Gastroesophageal sphincter (tissue), 4 donors: ENCODE measurements around the gene AFF3. TPM values are rescaled to one million over a fixed set of nuclear protein-coding genes. Genes with fewer than 3 reads are reported as not detected.

Experiments used
- ATAC-seq: fragments of 150-250 bp; one replicate; pipeline ENCODE4 v1.9.1; 2016; ENCODE audit warnings: mild to moderate bottlenecking, moderate library complexity
- H3K27ac ChIP-seq, 4 donors: fragments of 200-600 bp; sonication (generic) in 3 of 4; 1 replicate in 3 of 4; 2 replicates in 1 of 4; pipeline ENCODE4 v1.5.1; 2016 to 2019
- H3K27me3 ChIP-seq: fragments of 200-600 bp; sonication (generic); one replicate; pipeline ENCODE4 v1.5.1; 2019
- H3K36me3 ChIP-seq, 2 donors: fragments of 200-600 bp; sonication (generic); one replicate each; pipeline ENCODE4 v1.5.1; 2019; ENCODE audit warnings: control low read depth in 1 of 2
- H3K4me1 ChIP-seq, 3 donors: fragments of 200-600 bp; sonication (generic); 1 replicate in 2 of 3; 2 replicates in 1 of 3; pipeline ENCODE4 v1.5.1; 2016 to 2019; ENCODE audit warnings: control low read depth in 2 of 3
- H3K4me3 ChIP-seq, 2 donors: fragments of 200-600 bp; sonication (generic); one replicate each; pipeline ENCODE4 v1.5.1; 2019; ENCODE audit warnings: mild to moderate bottlenecking in 1 of 2, moderate library complexity in 1 of 2
- H3K9me3 ChIP-seq, 3 donors: fragments of 200-600 bp; sonication (generic); one replicate each; pipeline ENCODE4 v1.5.1; 2017 to 2019; ENCODE audit warnings: control low read depth in 2 of 3
- EP300 ChIP-seq: sonication (generic); formaldehyde crosslinking; IDR thresholded peaks from one replicate; pipeline ENCODE4 v1.6.1; 2017; ENCODE audit warnings: antibody characterized with exemption, mild to moderate bottlenecking
- POLR2A ChIP-seq, 2 donors: fragments of 450-650 bp; IDR thresholded peaks; one replicate each; pipeline ENCODE4 v1.6.1; 2017; ENCODE audit warnings: antibody characterized with exemption in 2 of 2, mild to moderate bottlenecking in 2 of 2, moderate library complexity in 1 of 2
- POLR2AphosphoS5 ChIP-seq: sonication (generic); formaldehyde crosslinking; IDR thresholded peaks from one replicate; pipeline ENCODE4 v1.6.1; 2017; ENCODE audit warnings: antibody characterized with exemption
- WGBS, 2 donors: methylation state at CpG; one replicate each; pipeline ENCODE4 v1.1.5; 2018; ENCODE audit warnings: low coverage in 1 of 2; 5-methylcytosine and 5-hydroxymethylcytosine counted together
- total RNA-seq, 4 donors: library from RNA; depleted of rRNA; stranded (reverse); fragments of >200 nt; gene quantifications; one replicate each; pipeline ENCODE4 v1.1.0, GENCODE V29; 2016
- TF ChIP-seq, protein P1 (sequence below), 4 experiments: fragments of 200-600 bp in 2 of 4; fragments of 450-650 bp in 2 of 4; sonication (generic) in 1 of 4; IDR thresholded peaks; one replicate each; pipeline ENCODE4 v1.5.1; 2017 to 2019; ENCODE audit warnings: antibody characterized with exemption in 4 of 4, mild to moderate bottlenecking in 2 of 4, moderate library complexity in 2 of 4

Gene AFF3
- total RNA-seq, 4 donors from 2014 or later = 15.4 to 74.8 (median 37.7) TPM

DNA sequence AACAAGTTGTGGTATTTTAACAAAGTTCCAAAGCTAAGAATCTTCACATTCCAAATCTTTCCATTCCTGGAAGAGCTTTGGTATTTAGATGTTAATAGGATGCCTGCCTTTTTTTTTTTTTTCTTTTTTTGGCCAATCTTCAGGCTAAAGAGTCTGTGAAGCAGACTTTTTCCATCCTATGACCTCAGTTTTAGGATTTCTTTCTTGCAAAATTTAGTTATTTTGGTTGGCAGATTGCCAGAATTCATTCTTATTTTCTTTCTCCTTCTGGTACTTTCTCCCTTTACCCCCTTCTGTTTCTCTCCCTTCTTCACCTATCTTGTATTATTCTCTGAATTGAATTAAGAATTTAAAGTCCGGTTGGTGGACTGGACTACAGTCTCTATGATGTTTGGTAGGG lies 434.8 kb downstream of the AFF3 start:
- no peak for TF ChIP-seq POLR2A (IDR thresholded peaks at IDR 0.05)
- TF ChIP-seq POLR2AphosphoS5 = peak; percentile 33
- TF ChIP-seq, protein P1, sequence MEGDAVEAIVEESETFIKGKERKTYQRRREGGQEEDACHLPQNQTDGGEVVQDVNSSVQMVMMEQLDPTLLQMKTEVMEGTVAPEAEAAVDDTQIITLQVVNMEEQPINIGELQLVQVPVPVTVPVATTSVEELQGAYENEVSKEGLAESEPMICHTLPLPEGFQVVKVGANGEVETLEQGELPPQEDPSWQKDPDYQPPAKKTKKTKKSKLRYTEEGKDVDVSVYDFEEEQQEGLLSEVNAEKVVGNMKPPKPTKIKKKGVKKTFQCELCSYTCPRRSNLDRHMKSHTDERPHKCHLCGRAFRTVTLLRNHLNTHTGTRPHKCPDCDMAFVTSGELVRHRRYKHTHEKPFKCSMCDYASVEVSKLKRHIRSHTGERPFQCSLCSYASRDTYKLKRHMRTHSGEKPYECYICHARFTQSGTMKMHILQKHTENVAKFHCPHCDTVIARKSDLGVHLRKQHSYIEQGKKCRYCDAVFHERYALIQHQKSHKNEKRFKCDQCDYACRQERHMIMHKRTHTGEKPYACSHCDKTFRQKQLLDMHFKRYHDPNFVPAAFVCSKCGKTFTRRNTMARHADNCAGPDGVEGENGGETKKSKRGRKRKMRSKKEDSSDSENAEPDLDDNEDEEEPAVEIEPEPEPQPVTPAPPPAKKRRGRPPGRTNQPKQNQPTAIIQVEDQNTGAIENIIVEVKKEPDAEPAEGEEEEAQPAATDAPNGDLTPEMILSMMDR (IDR thresholded peaks at IDR 0.05) = no peak
- WGBS, 2 donors = 67 to 88% methylated on average over 1 of the region's 1 CpG
- H3K4me3 ChIP-seq = no peak overlapping the region
- H3K27me3 ChIP-seq = no peaks in the 10 kb centered on the region
- no peaks in the 10 kb centered on the region for H3K36me3 ChIP-seq
- peaks cover 0 to 38% (median 10%) of the 10 kb centered on the region in 3 donors for H3K4me1 ChIP-seq
- peak overlapping the region in 3 of 4 donors; percentile 7 to 14 (median 7) for H3K27ac ChIP-seq
- peak; percentile 35 for ATAC-seq
- no peaks in the 10 kb centered on the region for H3K9me3 ChIP-seq

DNA sequence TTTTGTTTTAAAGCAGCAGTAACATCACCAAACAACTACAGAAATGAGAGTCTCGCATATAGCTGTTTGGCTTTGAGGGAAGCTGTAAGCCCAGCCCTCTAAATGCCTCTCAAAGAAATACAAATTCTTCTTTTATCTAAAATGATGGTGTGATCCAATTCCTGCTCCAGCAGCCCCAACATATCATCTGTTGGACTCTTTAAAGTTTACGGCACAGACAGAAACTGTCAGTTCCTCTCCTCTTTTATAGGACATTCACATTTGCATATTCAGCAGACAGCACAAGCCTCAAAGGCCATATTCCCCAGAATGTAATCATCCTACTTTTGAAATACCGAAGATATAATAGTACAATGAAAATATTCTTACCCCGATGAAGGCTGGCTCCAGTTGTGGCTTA lies 435.7 kb downstream of the AFF3 start:
- Histone ChIP-seq H3K4me1 (peaks cover 0 to 35% (median 10%) of the 10 kb centered on the region in 3 donors), H3K9me3 (no peaks in the 10 kb centered on the region), H3K27me3 (no peaks in the 10 kb centered on the region), H3K27ac (peak overlapping the region in 3 of 4 donors; percentile 7 to 14 (median 7)), H3K4me3 (no peak overlapping the region), H3K36me3 (no peaks in the 10 kb centered on the region)
- TF ChIP-seq POLR2A (IDR thresholded peaks at IDR 0.05) (no peak), POLR2AphosphoS5 (no peak), EP300 (no peak)
- TF ChIP-seq, protein P1 (IDR thresholded peaks at IDR 0.05) = no peak
- WGBS, 2 donors = 43 to 56% methylated on average over 4 of the region's 4 CpGs
- ATAC-seq = no peak

DNA sequence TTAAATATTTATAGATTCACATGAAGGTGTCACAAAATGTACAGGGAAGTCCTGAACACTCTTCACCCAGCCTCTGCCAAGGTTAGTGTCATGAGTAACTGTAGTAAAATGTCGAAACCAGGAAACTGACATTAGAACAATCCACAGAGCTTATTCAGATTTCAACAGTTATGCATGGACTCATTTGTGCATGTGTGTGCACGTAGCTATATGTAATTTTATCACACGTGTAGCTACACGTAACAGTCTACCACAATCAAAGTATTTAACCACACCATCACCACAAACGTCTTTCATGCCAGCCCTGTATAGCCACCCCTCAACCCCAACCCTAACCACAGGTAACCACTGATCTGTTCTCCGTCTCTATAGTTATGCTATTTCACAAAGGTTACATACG lies 440.9 kb downstream of the AFF3 start:
- WGBS, 2 donors = 78 to 82% methylated on average over 7 of the region's 7 CpGs
- no peaks in the 10 kb centered on the region for H3K4me1 ChIP-seq
- TF ChIP-seq POLR2A (IDR thresholded peaks at IDR 0.05) = no peak
- TF ChIP-seq, protein P1 (IDR thresholded peaks at IDR 0.05) = no peak
- no peak for TF ChIP-seq POLR2AphosphoS5
- TF ChIP-seq EP300 = no peak
- no peaks in the 10 kb centered on the region for H3K27me3 ChIP-seq
- no peak overlapping the region for H3K4me3 ChIP-seq
- no peaks in the 10 kb centered on the region for H3K36me3 ChIP-seq
- ATAC-seq = no peak
- no peaks in the 10 kb centered on the region for H3K9me3 ChIP-seq
- H3K27ac ChIP-seq = no peak overlapping the region

DNA sequence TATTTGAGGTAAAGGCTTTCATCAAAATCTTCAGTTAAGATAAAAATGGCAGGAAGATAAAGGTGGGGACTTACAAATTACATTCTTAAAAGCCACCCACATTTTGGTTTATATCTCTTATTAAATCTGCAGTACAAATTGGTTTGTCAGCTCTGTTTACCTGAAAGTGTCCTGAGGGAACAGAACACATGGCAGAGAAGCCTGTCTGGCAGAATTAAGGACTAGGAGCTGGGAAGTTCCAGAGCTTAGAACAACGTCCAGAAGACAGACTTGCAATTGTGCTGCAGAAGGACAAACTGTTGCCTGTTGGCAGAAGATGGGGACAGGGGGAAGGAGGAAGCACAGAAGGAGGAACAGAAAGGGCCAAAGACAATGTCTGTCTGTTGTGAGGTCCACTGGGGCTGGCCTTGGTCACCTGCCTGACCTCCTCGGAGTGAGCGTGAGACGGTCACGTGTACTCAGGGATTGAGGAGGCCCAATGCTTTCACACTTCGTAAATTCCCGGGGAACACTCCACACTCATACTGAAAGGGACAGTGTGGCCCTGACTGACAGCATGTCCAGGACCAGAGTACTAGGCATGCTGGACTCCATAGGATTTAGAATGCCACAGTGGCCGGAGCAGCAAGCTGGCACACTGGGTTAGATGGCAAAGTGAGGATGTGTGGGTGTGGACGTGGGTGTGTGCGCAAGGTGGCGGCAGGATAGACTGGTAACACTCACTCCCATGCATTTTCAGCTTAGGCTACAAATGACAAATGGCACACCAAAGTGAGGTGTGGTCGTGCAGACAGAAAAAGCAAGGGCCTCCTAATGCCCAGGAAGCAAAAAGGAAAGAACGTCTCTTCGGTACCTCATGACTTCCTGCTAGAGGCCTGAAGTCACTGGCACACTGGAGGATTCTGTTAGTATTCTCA lies 441.6 kb downstream of the AFF3 start:
- TF ChIP-seq POLR2AphosphoS5 (no peak), POLR2A (IDR thresholded peaks at IDR 0.05) (no peak)
- WGBS, 2 donors = 80 to 87% methylated on average over 9 to 12 of the region's 14 CpGs
- Histone ChIP-seq H3K36me3 (no peaks in the 10 kb centered on the region), H3K4me1 (no peaks in the 10 kb centered on the region), H3K4me3 (no peak overlapping the region), H3K27me3 (no peaks in the 10 kb centered on the region), H3K9me3 (no peaks in the 10 kb centered on the region), H3K27ac (no peak overlapping the region)
- peak; percentile 15 for ATAC-seq

DNA sequence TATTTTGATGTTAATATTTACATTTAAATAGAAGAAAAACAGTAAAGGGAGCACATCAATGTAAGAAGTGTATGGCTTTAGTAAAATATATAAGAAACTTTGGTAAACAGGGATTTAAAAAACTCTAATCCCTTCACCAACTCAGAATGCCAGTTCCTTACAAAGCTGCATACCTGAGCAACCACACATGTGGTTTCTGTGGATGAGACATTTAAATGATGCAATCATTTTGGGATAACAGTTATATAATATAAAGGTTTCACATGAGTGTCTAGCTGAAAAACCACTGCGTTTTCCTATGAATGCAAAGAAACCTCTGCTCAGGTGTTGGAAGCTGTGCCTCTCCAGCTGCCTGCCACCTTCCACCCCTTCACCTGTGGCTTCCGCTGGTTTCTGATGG lies 443.5 kb downstream of the AFF3 start:
- no peaks in the 10 kb centered on the region for H3K4me1 ChIP-seq
- no peaks in the 10 kb centered on the region for H3K9me3 ChIP-seq
- 88% methylated on average over 1 to 2 of the region's 2 CpGs for WGBS, 2 donors
- H3K4me3 ChIP-seq = no peak overlapping the region
- ATAC-seq = no peak
- no peak overlapping the region for H3K27ac ChIP-seq
- no peaks in the 10 kb centered on the region for H3K27me3 ChIP-seq
- no peak for TF ChIP-seq POLR2A (IDR thresholded peaks at IDR 0.05)
- no peak for TF ChIP-seq POLR2AphosphoS5
- TF ChIP-seq, protein P1 (IDR thresholded peaks at IDR 0.05) = no peak
- no peak for TF ChIP-seq EP300
- H3K36me3 ChIP-seq = no peaks in the 10 kb centered on the region
